H9 (cell line): ENCODE data around the gene PRKCZ. TPM values are rescaled to one million over a fixed set of nuclear protein-coding genes. Genes with fewer than 3 reads are reported as not detected.

ENCODE experiments used
- DNase-seq: peaks from one replicate; pipeline ENCODE4 v3.0.0-alpha.2; 2017
- H2AFZ ChIP-seq: one replicate; pipeline ENCODE4 v1.6.1; 2013; ENCODE audit warnings: mild to moderate bottlenecking, low read length, control low read depth, moderate library complexity
- H2AK5ac ChIP-seq: 2 replicates; pipeline ENCODE4 v1.6.1; 2013; ENCODE audit warnings: low read length, control low read depth, mixed read lengths; ENCODE audit not compliant: insufficient read length
- H2BK120ac ChIP-seq: one replicate; pipeline ENCODE4 v1.6.1; 2013; ENCODE audit warnings: low read depth, mild to moderate bottlenecking, low read length, control low read depth, inconsistent platforms; ENCODE audit not compliant: poor library complexity, severe bottlenecking
- H2BK12ac ChIP-seq: 2 replicates; pipeline ENCODE4 v1.6.1; 2013; ENCODE audit warnings: low read length, control low read depth, mixed read lengths, low read depth; ENCODE audit not compliant: insufficient read length
- H2BK15ac ChIP-seq: 2 replicates; pipeline ENCODE4 v1.6.1; 2013; ENCODE audit warnings: low read depth, low read length, control low read depth
- H2BK20ac ChIP-seq: one replicate; pipeline ENCODE4 v1.6.1; 2013; ENCODE audit warnings: low read depth, mild to moderate bottlenecking, low read length, control low read depth, inconsistent platforms; ENCODE audit not compliant: poor library complexity, severe bottlenecking
- H2BK5ac ChIP-seq: 2 replicates; pipeline ENCODE4 v1.6.1; 2013; ENCODE audit warnings: low read length, control low read depth, mixed read lengths; ENCODE audit not compliant: insufficient read length
- H3K14ac ChIP-seq: 2 replicates; pipeline ENCODE4 v1.6.1; 2013; ENCODE audit warnings: low read length, control low read depth; ENCODE audit not compliant: insufficient read depth
- H3K18ac ChIP-seq: 2 replicates; pipeline ENCODE4 v1.6.1; 2013; ENCODE audit warnings: low read depth, mild to moderate bottlenecking, mixed read lengths, low read length, control low read depth; ENCODE audit not compliant: insufficient read length
- H3K23ac ChIP-seq: 2 replicates; pipeline ENCODE4 v1.6.1; 2013; ENCODE audit warnings: low read length, control low read depth, mixed read lengths, low read depth; ENCODE audit not compliant: insufficient read length
- H3K23me2 ChIP-seq: 2 replicates; pipeline ENCODE4 v1.6.1; 2013; ENCODE audit warnings: low read depth, mild to moderate bottlenecking, mixed read lengths, low read length, control low read depth; ENCODE audit not compliant: insufficient read length, poor library complexity, severe bottlenecking
- H3K27ac ChIP-seq: 2 replicates; pipeline ENCODE4 v1.5.1; 2013; ENCODE audit warnings: low read length, control low read depth, mixed read lengths, low read depth; ENCODE audit not compliant: insufficient read length
- H3K27me3 ChIP-seq: 2 replicates; pipeline ENCODE4 v1.6.1; 2013; ENCODE audit warnings: low read length, control low read depth, inconsistent platforms; ENCODE audit not compliant: insufficient read depth
- H3K4ac ChIP-seq: 2 replicates; pipeline ENCODE4 v1.6.1; 2013; ENCODE audit warnings: low read depth, mild to moderate bottlenecking, control low read depth, inconsistent platforms, low read length, moderate library complexity
- H3K4me1 ChIP-seq: 2 replicates; pipeline ENCODE4 v1.6.1; 2013; ENCODE audit warnings: low read length, control low read depth, inconsistent platforms; ENCODE audit not compliant: insufficient read depth
- H3K4me2 ChIP-seq: 2 replicates; pipeline ENCODE4 v1.6.1; 2013; ENCODE audit warnings: low read length, control low read depth, mixed read lengths; ENCODE audit not compliant: insufficient read length, insufficient read depth
- H3K56ac ChIP-seq: 2 replicates; pipeline ENCODE4 v1.6.1; 2013; ENCODE audit warnings: low read depth, mild to moderate bottlenecking, mixed read lengths, low read length, control low read depth; ENCODE audit not compliant: insufficient read length
- H3K79me1 ChIP-seq: 2 replicates; pipeline ENCODE4 v1.6.1; 2013; ENCODE audit warnings: low read depth, mild to moderate bottlenecking, moderate library complexity, low read length, control low read depth, inconsistent platforms; ENCODE audit not compliant: insufficient read depth, poor library complexity, severe bottlenecking
- H3K79me2 ChIP-seq: 2 replicates; pipeline ENCODE4 v1.6.1; 2013; ENCODE audit warnings: low read length, control low read depth, inconsistent platforms; ENCODE audit not compliant: insufficient read depth
- H3K9ac ChIP-seq: 2 replicates; pipeline ENCODE4 v1.6.1; 2013; ENCODE audit warnings: low read length, control low read depth, mixed read lengths; ENCODE audit not compliant: insufficient read length; ENCODE audit errors: extremely low read depth
- H3K9me3 ChIP-seq: one replicate; pipeline ENCODE4 v1.6.1; 2013; ENCODE audit warnings: low read depth, low read length, inconsistent platforms; ENCODE audit not compliant: control insufficient read depth
- H3T11ph ChIP-seq: one replicate; pipeline ENCODE4 v1.6.1; 2013; ENCODE audit warnings: mild to moderate bottlenecking, low read length, control low read depth, inconsistent platforms
- H4K20me1 ChIP-seq: one replicate; pipeline ENCODE4 v1.6.1; 2013; ENCODE audit not compliant: control insufficient read depth, insufficient read length, insufficient read depth
- H4K5ac ChIP-seq: 2 replicates; pipeline ENCODE4 v1.6.1; 2013; ENCODE audit warnings: low read depth, mild to moderate bottlenecking, mixed read lengths, low read length, control low read depth; ENCODE audit not compliant: insufficient read length
- H4K8ac ChIP-seq: replicated peaks from 2 replicates; pipeline ENCODE4 v1.6.1; 2013; ENCODE audit warnings: low read length, control low read depth, mixed read lengths, low read depth; ENCODE audit not compliant: insufficient read length
- H4K91ac ChIP-seq: 2 replicates; pipeline ENCODE4 v1.6.1; 2013; ENCODE audit warnings: low read depth, mild to moderate bottlenecking, moderate library complexity, mixed read lengths, low read length, control low read depth; ENCODE audit not compliant: insufficient read length
- H3K27ac Mint-ChIP-seq, 3 experiments: 2 replicates in 2 of 3; 3 replicates in 1 of 3; pipeline ENCODE4 v1.8.0; 2020 to 2021; ENCODE audit warnings: mixed read lengths in 3 of 3, mild to moderate bottlenecking in 1 of 3, moderate library complexity in 1 of 3
- H3K27me3 Mint-ChIP-seq: 2 replicates; pipeline ENCODE4 v1.8.0; 2021; ENCODE audit warnings: low read depth, mild to moderate bottlenecking, moderate library complexity, mixed read lengths
- H3K36me3 Mint-ChIP-seq, 3 experiments: 2 replicates in 2 of 3; 3 replicates in 1 of 3; pipeline ENCODE4 v1.8.0; 2020 to 2021; ENCODE audit warnings: low read depth in 3 of 3, mixed read lengths in 3 of 3; ENCODE audit not compliant: insufficient read depth in 1 of 3
- H3K4me1 Mint-ChIP-seq, 2 experiments: 2 replicates each; pipeline ENCODE4 v1.8.0; 2020; ENCODE audit warnings: mixed read lengths in 2 of 2
- H3K4me3 Mint-ChIP-seq, 2 experiments: 2 replicates in 1 of 2; 3 replicates in 1 of 2; pipeline ENCODE4 v1.8.0; 2020 to 2021; ENCODE audit warnings: mild to moderate bottlenecking in 2 of 2, mixed read lengths in 2 of 2, moderate library complexity in 1 of 2
- H3K9me3 Mint-ChIP-seq, 2 experiments: 2 replicates in 1 of 2; 3 replicates in 1 of 2; pipeline ENCODE4 v1.8.0; 2020; ENCODE audit warnings: mild to moderate bottlenecking in 2 of 2, mixed read lengths in 2 of 2, moderate library complexity in 1 of 2
- WGBS: extraction: QIAGEN DNeasy Blood & Tissue Kit; methylation state at CpG from one replicate; pipeline ENCODE4 v1.1.7; 2013; ENCODE audit warnings: missing lambda C conversion rate, low lambda C conversion rate, mixed read lengths; ENCODE audit not compliant: insufficient read length; ENCODE audit errors: extremely low coverage; 5-methylcytosine and 5-hydroxymethylcytosine counted together
- total RNA-seq: library from RNA; stranded (reverse); gene quantifications from 2 replicates; pipeline ENCODE4 v1.2.1, GENCODE V29; 2021
- TF ChIP-seq, protein P1 (sequence below): fragments of 200-600 bp; sonication (generic); conservative IDR thresholded peaks from 3 replicates; pipeline ENCODE4 v1.8.0; 2021; ENCODE audit warnings: antibody characterized with exemption, mild to moderate bottlenecking

PRKCZ gene
- total RNA-seq, 1 experiment from 2014 or later: 48.4 TPM

DNA sequence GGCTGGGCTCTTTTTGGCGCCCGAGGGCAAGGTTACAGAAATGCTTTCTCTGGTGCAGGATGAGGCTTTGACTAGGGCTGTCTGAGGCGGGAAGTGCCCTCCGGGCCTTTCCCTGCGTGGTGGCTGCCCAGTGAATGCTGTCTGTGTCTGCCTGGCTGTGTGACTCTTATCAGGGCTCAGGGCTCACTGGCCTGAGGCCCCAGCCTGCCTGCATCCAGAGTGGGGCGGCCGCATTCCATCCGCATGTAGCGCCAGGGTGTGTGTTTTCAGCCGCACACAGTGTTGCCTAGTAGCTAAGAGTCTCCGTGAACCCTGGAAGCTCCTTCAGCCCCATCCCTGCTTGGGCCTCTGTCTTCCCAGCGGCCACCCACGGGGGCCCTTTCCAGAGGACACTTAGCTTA, 85.2 kb downstream of the PRKCZ start:
- H2BK15ac ChIP-seq: no peak overlapping the region
- no peak overlapping the region for H4K8ac ChIP-seq
- no peak for DNase-seq
- no peak overlapping the region for H3K23ac ChIP-seq
- no CpG with 5 or more reads among the region's 13 CpGs for whole genome bisulfite sequencing
- no peak overlapping the region for H2BK5ac ChIP-seq
- H3K14ac ChIP-seq: no peak overlapping the region
- no peak overlapping the region for H3K4me3 Mint-ChIP-seq
- H3K27ac ChIP-seq: no peak overlapping the region
- H2AFZ ChIP-seq: no peak overlapping the region
- H4K5ac ChIP-seq: no peak overlapping the region
- peaks cover 20 to 25% of the 10 kb centered on the region in 2 experiments for H3K4me1 Mint-ChIP-seq
- no peak overlapping the region for H3K56ac ChIP-seq
- H4K91ac ChIP-seq: no peak overlapping the region
- peaks cover 2% of the 10 kb centered on the region for H4K20me1 ChIP-seq
- TF ChIP-seq, protein P1, sequence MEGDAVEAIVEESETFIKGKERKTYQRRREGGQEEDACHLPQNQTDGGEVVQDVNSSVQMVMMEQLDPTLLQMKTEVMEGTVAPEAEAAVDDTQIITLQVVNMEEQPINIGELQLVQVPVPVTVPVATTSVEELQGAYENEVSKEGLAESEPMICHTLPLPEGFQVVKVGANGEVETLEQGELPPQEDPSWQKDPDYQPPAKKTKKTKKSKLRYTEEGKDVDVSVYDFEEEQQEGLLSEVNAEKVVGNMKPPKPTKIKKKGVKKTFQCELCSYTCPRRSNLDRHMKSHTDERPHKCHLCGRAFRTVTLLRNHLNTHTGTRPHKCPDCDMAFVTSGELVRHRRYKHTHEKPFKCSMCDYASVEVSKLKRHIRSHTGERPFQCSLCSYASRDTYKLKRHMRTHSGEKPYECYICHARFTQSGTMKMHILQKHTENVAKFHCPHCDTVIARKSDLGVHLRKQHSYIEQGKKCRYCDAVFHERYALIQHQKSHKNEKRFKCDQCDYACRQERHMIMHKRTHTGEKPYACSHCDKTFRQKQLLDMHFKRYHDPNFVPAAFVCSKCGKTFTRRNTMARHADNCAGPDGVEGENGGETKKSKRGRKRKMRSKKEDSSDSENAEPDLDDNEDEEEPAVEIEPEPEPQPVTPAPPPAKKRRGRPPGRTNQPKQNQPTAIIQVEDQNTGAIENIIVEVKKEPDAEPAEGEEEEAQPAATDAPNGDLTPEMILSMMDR: no peak
- no peak overlapping the region for H3K9ac ChIP-seq
- no peak overlapping the region for H3K18ac ChIP-seq
- H3K27me3 ChIP-seq: no peaks in the 10 kb centered on the region; the same call in 1 of the 2 replicates
- no peak overlapping the region for H2BK120ac ChIP-seq
- no peak overlapping the region for H3K4ac ChIP-seq
- no peaks in the 10 kb centered on the region for H3K9me3 Mint-ChIP-seq
- peaks cover 3% of the 10 kb centered on the region for H3K23me2 ChIP-seq
- peak overlapping the region in 1 of 3 experiments; percentile 44; a peak in 1 of 7 replicates for H3K27ac Mint-ChIP-seq
- no peaks in the 10 kb centered on the region for H3K79me2 ChIP-seq
- H3K79me1 ChIP-seq: no peaks in the 10 kb centered on the region
- H3K36me3 Mint-ChIP-seq: peaks cover 1 to 21% (median 4%) of the 10 kb centered on the region in 3 experiments; a peak in 5 of 7 replicates
- no peak overlapping the region for H3K4me2 ChIP-seq
- H3K9me3 ChIP-seq: no peaks in the 10 kb centered on the region
- no peak overlapping the region for H2BK20ac ChIP-seq
- peaks cover 4% of the 10 kb centered on the region; the same call in 1 of the 2 replicates for H3K4me1 ChIP-seq
- no peak overlapping the region for H2BK12ac ChIP-seq
- H2AK5ac ChIP-seq: no peak overlapping the region
- no peaks in the 10 kb centered on the region for H3K27me3 Mint-ChIP-seq
- H3T11ph ChIP-seq: no peak overlapping the region
